Stimulated activated CD8-positive, alpha-beta memory T cell treated with anti-CD3 and anti-CD28 coated beads, Interleukin-4, amount 100 ng/mL, for 1 hour (primary cell): ENCODE results near the gene CADPS.

Experiments used
- DNase-seq, 2 donors: peaks; one replicate each; pipeline ENCODE4 v3.0.0-alpha.2; 2020; ENCODE audit warnings: low read depth in 2 of 2, low spot score in 1 of 2

CADPS gene

GRCh38 chr3:62874711-62875557, at the start of gene CADPS:
TSS of gene CADPS (minus strand) at chr3:62875416. CDS start at chr3:62875029, 387 bp downstream.
- DNase-seq = no peak

GRCh38 chr3:62923066-62923465, 47.9 kb upstream of the CADPS start:
- no peak for DNase-seq

DNA sequence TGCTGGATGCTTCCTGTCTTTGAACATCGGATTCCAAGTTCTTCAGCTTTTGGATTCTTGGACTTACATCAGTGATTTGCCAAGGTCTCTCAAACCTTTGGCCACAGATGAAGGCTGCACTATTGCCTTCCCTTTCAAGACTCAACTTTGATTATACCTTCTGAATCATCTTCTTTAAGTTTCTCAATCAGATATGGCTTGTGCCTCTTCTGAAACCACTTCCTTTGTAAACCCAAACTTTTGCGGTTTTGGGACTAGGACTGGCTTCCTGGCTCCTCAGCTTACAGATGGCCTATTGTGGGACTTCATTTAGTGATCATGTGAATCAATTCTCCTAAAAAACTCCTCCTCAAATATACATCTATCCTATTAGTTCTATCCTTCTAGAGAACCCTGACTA, 47.1 kb upstream of the CADPS start:
- no peak for DNase-seq

- no peak for DNase-seq
Measured at GRCh38 chr3:62920466-62920784, 45.2 kb upstream of the CADPS start.

DNA sequence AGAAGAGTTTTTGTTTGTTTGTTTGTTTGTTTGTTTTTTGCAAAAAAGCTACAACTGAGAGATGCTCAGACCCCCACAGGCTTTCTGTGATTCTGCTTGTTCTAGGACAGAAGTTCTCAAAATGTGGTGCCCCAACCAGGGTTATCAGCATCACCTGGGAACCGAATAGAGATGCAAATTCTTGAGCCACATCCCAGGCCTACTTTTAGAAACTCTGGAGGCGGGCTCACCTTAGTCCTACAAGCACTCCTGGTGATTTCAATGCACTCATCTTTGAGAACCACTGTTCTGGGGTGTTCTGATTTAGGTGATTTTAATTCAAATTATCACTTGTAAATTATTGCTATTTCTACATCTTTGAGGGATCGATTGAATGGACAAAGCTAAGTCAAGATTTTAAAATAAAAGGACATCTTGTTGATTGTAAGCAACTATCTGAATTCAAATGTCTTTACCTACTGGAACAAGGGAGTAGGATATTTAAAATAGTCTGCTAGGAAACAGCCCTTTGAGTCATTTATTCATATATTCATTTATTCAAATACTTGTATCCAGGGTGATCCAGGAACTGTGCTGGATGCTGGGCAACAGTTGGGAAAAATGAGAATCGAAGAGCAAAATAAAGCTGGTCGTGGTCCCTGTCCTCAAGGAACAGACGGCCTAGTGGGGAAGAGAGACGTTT, 44.7 kb upstream of the CADPS start:
- no peak for DNase-seq

DNA sequence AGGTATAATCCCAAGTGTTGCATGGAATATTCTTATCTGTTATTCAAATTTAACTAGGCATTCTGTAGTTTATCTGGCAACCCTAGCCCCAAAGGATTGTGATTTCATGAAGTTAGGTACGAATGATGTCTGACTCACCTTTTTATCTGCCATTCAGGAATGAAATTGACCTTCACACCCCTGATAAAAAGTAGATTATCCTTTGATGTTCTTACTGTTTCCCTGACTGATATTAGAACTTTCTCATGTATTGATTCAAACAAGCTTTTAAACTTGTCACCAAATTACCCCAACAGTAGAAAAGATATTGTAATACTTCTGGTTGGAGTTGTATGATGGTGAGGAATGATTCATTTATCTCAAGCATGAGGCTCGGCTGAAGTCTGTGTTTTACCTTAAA, 43.6 kb upstream of the CADPS start:
- DNase-seq = no peak

GRCh38 chr3:62918131-62918530, 42.9 kb upstream of the CADPS start:
- no peak for DNase-seq

DNA sequence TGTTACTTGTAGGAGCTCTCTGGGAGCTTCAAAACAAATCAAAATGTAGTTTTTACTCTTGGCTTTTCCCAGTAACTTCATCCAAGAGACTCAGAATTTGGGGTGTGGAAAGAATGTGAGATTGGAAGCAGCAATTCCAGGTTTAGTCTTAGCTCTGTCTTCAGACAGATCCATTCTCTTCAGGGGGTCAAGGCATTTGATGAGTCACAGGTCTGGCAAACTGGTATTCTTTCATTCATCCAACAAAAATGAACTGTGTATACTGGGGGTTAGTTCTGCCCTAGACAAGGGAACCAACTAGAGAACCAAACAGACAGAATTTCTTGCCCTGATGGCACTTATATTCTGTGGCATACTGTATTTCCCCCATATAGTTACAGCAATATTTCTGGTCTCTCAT, 36.3 kb upstream of the CADPS start:
- DNase-seq = no peak

DNA sequence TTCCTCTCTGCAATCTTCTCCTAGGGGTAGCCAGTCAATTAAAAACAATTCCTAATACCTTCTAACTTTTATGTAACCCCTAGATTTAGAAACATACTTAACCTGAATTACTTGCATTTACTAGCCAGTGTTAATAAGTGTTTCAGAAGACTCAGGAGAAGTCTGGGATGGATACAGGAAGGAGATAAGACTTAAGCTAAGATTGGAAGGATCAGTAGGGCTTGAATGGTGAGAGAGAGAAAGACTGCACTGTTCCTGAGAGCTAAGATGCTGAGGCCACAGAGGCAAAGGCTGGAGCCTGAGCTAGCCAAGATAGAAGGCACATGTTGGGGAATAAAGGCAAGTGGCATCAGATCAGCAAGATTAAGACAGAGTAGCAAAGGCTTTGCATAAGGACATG, 30.1 kb upstream of the CADPS start:
- no peak for DNase-seq

DNA sequence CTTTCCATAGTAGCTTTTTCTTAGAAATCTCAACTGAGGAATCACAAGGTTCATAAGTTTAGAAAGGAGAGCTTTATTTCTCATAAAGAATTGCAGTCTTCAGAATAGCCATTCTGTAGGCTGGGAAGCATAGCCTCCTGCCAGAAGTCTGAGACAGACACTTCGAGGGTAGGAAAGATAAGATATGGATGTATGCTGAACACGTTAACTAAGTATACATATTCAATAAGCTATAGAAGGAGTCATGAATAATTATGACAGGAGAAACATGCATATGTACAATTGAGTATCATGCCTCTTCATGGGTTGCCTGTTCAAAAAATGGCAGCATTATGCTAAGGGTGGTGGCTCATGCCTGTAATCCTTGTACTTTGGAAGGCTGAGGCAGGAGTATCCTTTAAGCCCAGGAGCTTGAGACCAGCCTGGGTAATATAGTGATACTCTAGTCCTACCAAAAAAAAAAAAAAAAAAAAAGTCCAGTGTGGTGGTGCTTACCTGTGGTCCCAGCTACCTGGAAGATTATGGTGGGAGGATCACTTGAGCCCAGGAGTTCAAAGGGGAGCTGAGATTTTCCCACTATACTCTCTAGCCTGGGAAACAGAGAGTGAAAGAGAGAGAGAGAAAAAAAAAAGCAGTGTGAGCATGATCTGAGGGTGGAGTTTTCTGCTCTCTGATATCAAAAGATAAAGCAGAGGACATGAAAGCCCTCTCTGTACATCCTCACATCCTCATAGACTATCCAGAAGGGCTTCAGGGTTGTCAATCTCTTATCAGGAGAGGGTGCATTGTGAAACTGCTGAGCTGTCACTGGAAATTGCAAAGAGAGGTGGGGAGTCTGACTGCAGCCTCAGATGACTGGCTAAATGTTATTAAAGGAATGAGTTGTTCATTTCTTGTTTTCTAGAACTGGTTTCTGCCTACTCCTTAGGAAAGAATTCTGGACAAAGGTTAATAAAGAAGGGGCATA, 23.6 kb upstream of the CADPS start:
- DNase-seq = no peak

DNA sequence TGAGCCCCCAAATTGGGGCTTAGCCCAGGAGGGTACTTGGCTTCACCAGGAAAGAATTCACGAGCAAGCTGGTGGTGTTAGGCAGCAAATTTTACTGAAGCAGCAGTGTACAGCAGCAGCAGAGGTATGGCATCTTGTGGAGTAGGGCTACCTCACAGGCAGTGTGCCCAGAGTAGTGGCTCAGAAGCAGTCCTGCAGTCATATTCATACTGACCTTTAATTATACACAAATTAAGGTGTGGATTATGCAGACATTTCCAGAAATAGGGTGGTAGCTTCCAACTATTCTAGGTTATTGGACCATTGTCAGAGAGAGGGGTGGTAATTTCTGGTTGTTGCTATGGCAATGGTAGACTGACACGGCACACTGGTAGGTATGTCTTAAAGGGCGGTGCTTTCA, 20.7 kb upstream of the CADPS start:
- no peak for DNase-seq

DNA sequence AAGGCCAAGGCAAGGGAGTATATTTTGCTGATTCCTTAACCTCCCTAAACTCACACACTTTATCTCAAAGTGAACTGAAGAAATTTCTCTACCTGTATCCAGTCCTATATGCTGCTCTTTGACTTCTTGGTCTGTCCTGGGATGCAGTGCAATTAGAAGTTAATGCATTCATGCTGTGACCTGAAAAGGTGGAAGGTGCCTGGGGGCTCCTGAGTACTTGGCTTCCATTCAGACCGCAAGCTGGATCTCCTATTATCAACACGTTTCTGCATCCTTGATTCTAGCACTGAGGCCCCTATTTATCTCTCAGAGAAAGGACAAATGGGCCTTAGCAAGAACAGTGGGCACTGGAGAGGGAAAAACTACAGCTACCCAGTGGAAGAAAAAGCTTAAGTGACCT, 17.7 kb upstream of the CADPS start:
- DNase-seq = no peak

DNA sequence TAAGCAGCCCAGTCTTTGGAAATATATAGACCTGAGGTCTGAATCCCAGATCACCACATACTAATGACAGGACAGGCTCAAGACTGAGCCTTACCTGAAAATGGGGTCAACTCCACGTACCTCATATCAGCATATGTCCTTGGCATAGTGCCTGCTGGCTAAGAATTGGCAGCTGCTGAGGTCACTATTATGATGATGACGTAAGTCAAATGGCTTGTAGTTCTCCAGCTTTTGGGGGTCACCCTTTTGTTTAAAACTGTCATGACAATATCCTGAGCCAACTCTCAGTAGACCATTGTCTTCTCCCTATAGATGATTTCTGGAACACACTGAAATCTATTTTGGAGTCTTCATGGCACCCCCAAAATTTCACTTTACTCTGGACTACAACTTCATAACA, 16.8 kb upstream of the CADPS start:
- no peak for DNase-seq

GRCh38 chr3:62888778-62889177, 13.6 kb upstream of the CADPS start:
- DNase-seq = no peak

- no peak for DNase-seq
Measured at GRCh38 chr3:62888180-62888579, 13.0 kb upstream of the CADPS start.

GRCh38 chr3:62885136-62885535, 9.9 kb upstream of the CADPS start:
- no peak for DNase-seq

DNA sequence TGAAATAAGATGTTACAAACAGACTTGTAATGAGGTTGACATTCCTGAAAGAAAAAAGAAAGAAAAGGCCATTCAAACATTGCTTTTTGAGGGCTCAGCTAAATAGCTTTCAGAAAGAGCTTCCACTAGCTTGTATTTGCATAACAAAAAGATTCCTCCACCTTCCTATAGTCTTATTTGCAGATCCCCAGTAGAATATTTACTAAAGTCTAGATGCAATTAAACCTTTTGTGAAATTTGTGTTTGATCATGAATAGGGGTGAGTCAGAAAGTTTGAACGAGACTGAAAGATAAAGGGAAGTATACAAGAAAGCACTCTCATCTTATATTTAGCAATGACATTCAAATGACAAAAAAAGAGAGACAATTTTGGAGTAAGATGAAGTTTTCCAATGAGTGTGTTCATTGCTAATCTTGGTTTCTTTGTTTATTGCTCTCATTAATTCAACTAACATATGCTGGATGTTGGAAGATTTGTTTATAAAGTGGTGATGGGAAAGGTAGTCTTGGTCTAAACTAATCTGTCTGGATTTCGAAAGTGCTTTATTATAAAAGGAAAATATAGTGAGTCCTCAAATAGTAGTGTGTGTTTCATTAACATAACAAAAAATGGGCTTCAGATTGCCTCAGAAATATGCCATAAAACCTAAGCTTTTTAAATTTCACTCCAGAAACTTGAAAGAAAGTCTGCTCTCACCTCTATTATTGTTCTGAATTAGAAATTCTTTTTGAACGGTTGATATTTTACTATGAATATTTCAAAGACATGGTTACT, 9.1 kb upstream of the CADPS start:
- no peak for DNase-seq

GRCh38 chr3:62882676-62883200, 7.5 kb upstream of the CADPS start:
- no peak for DNase-seq

GRCh38 chr3:62876064-62876463, 848 bp upstream of the CADPS start:
- no peak for DNase-seq

- DNase-seq = no peak
Measured at GRCh38 chr3:62875558-62876002, 364 bp upstream of the CADPS start.
